H1 (cell line): ENCODE results near the gene AFF2. TPM values are rescaled to one million over a fixed set of nuclear protein-coding genes. Genes with fewer than 3 reads are reported as not detected.
A peak's percentile ranks its signal among the peaks of the same experiment; 100 is the strongest.

Experiments
- CTCF ChIA-PET: fragments of 300-600 bp; sonication (Branson Sonifier 250); formaldehyde crosslinking; loops from one replicate; lab custom pipeline; 2021; ENCODE audit not compliant: partially characterized antibody; lab: Charles Lee
- POLR2A ChIA-PET: fragments of 300-600 bp; sonication (Branson Sonifier 250); formaldehyde crosslinking; loops from one replicate; lab custom pipeline; 2021; ENCODE audit warnings: inconsistent platforms; ENCODE audit not compliant: partially characterized antibody; lab: Charles Lee
- DNase-seq, 2 experiments: peaks; one replicate each; pipeline versions ENCODE4 v3.0.0 to v3.0.0-alpha.2; 2010 to 2022; ENCODE audit warnings: low spot score in 2 of 2, low read depth in 1 of 2, mixed read lengths in 1 of 2
- FAIRE-seq: peaks from 2 replicates; lab custom pipeline; 2011; peaks lifted over from hg19 to GRCh38; lab: Jason Lieb, UNC
- H2AFZ ChIP-seq: 2 replicates; pipeline ENCODE4 v1.8.1; 2012; ENCODE audit warnings: low read length, inconsistent platforms
- H2AK5ac ChIP-seq: 2 replicates; pipeline ENCODE4 v1.6.1; 2013; ENCODE audit warnings: low read depth, low read length
- H2BK120ac ChIP-seq: replicated peaks from 2 replicates; pipeline ENCODE3; 2013; ENCODE audit warnings: low read depth, low read length, inconsistent platforms
- H2BK12ac ChIP-seq: 2 replicates; pipeline ENCODE4 v1.6.1; 2013; ENCODE audit warnings: low read depth, low read length
- H2BK15ac ChIP-seq: 2 replicates; pipeline ENCODE4 v1.6.1; 2013; ENCODE audit warnings: low read length
- H2BK20ac ChIP-seq: 2 replicates; pipeline ENCODE4 v1.6.1; 2013; ENCODE audit warnings: low read length
- H2BK5ac ChIP-seq: 2 replicates; pipeline ENCODE4 v1.6.1; 2013; ENCODE audit warnings: low read depth, low read length
- H3K14ac ChIP-seq: 2 replicates; pipeline ENCODE4 v1.6.1; 2013; ENCODE audit warnings: inconsistent platforms; ENCODE audit not compliant: insufficient read length
- H3K18ac ChIP-seq: 2 replicates; pipeline ENCODE4 v1.6.1; 2013; ENCODE audit warnings: low read length; ENCODE audit errors: extremely low read depth
- H3K23ac ChIP-seq: 2 replicates; pipeline ENCODE4 v1.6.1; 2013; ENCODE audit warnings: inconsistent platforms; ENCODE audit not compliant: insufficient read length
- H3K23me2 ChIP-seq: 2 replicates; pipeline ENCODE4 v1.6.1; 2013; ENCODE audit warnings: low read depth, low read length
- H3K27ac ChIP-seq: 2 replicates; pipeline ENCODE4 v1.6.1; 2011; ENCODE audit warnings: low read depth, low read length, inconsistent platforms
- H3K27me3 ChIP-seq, 4 experiments: replicated peaks in 1 of 4; 1 replicate in 1 of 4; 2 replicates in 3 of 4; pipeline versions ENCODE4 v1.6.1 to v1.8.1; 2011 to 2013; ENCODE audit warnings: low read length in 3 of 4, mild to moderate bottlenecking in 3 of 4, inconsistent platforms in 2 of 4, mixed read lengths in 2 of 4, moderate library complexity in 1 of 4; ENCODE audit not compliant: control insufficient read depth in 3 of 4, insufficient read depth in 3 of 4; ENCODE audit errors: extremely low read depth in 1 of 4
- H3K36me3 ChIP-seq, 4 experiments: 2 replicates each; pipeline versions ENCODE4 v1.6.1 to v1.8.1; 2011 to 2013; ENCODE audit warnings: mild to moderate bottlenecking in 4 of 4, low read length in 3 of 4, moderate library complexity in 2 of 4, control low read depth in 1 of 4, inconsistent platforms in 1 of 4; ENCODE audit not compliant: insufficient read depth in 4 of 4, control insufficient read depth in 2 of 4
- H3K4ac ChIP-seq: replicated peaks from 2 replicates; pipeline ENCODE3; 2013; ENCODE audit warnings: low read length, low read depth, mixed read lengths, inconsistent platforms; ENCODE audit not compliant: insufficient read length
- H3K4me1 ChIP-seq, 4 experiments: replicated peaks in 1 of 4; 1 replicate in 1 of 4; 2 replicates in 3 of 4; pipeline versions ENCODE4 v1.6.1 to v1.8.1; 2011 to 2013; ENCODE audit warnings: low read length in 3 of 4, inconsistent platforms in 2 of 4, mixed read lengths in 1 of 4; ENCODE audit not compliant: insufficient read depth in 4 of 4, control insufficient read depth in 3 of 4
- H3K4me2 ChIP-seq, 2 experiments: 2 replicates each; pipeline versions ENCODE4 v1.6.1 to v1.8.1; 2011 to 2013; ENCODE audit warnings: low read depth in 2 of 2, low read length in 2 of 2, control low read depth in 1 of 2, inconsistent platforms in 1 of 2, mild to moderate bottlenecking in 1 of 2; ENCODE audit not compliant: insufficient read depth in 1 of 2
- H3K4me3 ChIP-seq, 4 experiments: fragments of 200-600, 300-600 bp in 1 of 4; sonication (generic), shearing (Covaris generic), sonication (Bioruptor Twin) in 1 of 4; 2 replicates each; pipeline versions ENCODE4 v1.5.1 to v1.8.1; 2011 to 2016; ENCODE audit warnings: low read length in 4 of 4, low read depth in 3 of 4, control low read depth in 2 of 4, inconsistent platforms in 2 of 4, mild to moderate bottlenecking in 2 of 4, mixed read lengths in 1 of 4, moderate library complexity in 1 of 4; ENCODE audit not compliant: insufficient read depth in 2 of 4; ENCODE audit errors: extremely low read depth in 1 of 4
- H3K56ac ChIP-seq: replicated peaks from 2 replicates; pipeline ENCODE3; 2013; ENCODE audit warnings: low read depth, mild to moderate bottlenecking, mixed read lengths, low read length, inconsistent platforms; ENCODE audit not compliant: insufficient read length
- H3K79me1 ChIP-seq: 2 replicates; pipeline ENCODE4 v1.6.1; 2013; ENCODE audit warnings: low read depth, low read length, control low read depth
- H3K79me2 ChIP-seq, 2 experiments: 2 replicates each; pipeline versions ENCODE4 v1.6.1 to v1.8.1; 2012 to 2013; ENCODE audit warnings: low read length in 2 of 2, mild to moderate bottlenecking in 2 of 2, inconsistent platforms in 1 of 2; ENCODE audit not compliant: insufficient read depth in 2 of 2, control insufficient read depth in 1 of 2
- H3K9ac ChIP-seq, 4 experiments: replicated peaks in 1 of 4; 1 replicate in 1 of 4; 2 replicates in 3 of 4; pipeline versions ENCODE4 v1.6.1 to v1.8.1; 2011 to 2013; ENCODE audit warnings: low read depth in 3 of 4, low read length in 3 of 4, control low read depth in 2 of 4, mild to moderate bottlenecking in 2 of 4, moderate library complexity in 2 of 4, inconsistent platforms in 1 of 4; ENCODE audit errors: extremely low read depth in 1 of 4
- H3K9me3 ChIP-seq, 2 experiments: 2 replicates each; pipeline versions ENCODE4 v1.6.1 to v1.8.1; 2012 to 2013; ENCODE audit warnings: mild to moderate bottlenecking in 2 of 2, moderate library complexity in 2 of 2, control low read depth in 1 of 2, inconsistent platforms in 1 of 2, low read depth in 1 of 2, low read length in 1 of 2, mixed read lengths in 1 of 2; ENCODE audit not compliant: insufficient read depth in 2 of 2
- H4K20me1 ChIP-seq, 2 experiments: replicated peaks in 1 of 2; 2 replicates each; pipeline versions ENCODE3 to v1.8.1; 2011 to 2013; ENCODE audit warnings: inconsistent platforms in 2 of 2, low read length in 2 of 2, mild to moderate bottlenecking in 1 of 2; ENCODE audit not compliant: insufficient read depth in 2 of 2, control insufficient read depth in 1 of 2
- H4K5ac ChIP-seq: 2 replicates; pipeline ENCODE4 v1.6.1; 2013; ENCODE audit warnings: low read length, low read depth, mixed read lengths, inconsistent platforms; ENCODE audit not compliant: insufficient read length
- H4K8ac ChIP-seq: 2 replicates; pipeline ENCODE4 v1.8.0; 2013; ENCODE audit warnings: mild to moderate bottlenecking, moderate library complexity, low read length, inconsistent platforms; ENCODE audit not compliant: insufficient read depth; ENCODE audit errors: extremely low read depth
- H4K91ac ChIP-seq: replicated peaks from 2 replicates; pipeline ENCODE3; 2013; ENCODE audit warnings: low read length, mixed read lengths, inconsistent platforms; ENCODE audit not compliant: insufficient read length
- RAD21 ChIP-seq, 2 experiments: IDR thresholded peaks in 1 of 2; conservative IDR thresholded peaks in 1 of 2; 2 replicates each; pipeline ENCODE4 v1.6.1; 2011; ENCODE audit warnings: low read depth in 2 of 2, low read length in 2 of 2, improper control_type of control experiment in 1 of 2, inconsistent platforms in 1 of 2, mild to moderate bottlenecking in 1 of 2, moderate library complexity in 1 of 2
- SIX5 ChIP-seq: IDR thresholded peaks from 2 replicates; pipeline ENCODE4 v1.6.1; 2011; ENCODE audit warnings: mild to moderate bottlenecking, low read depth, low read length
- WGBS, 2 experiments: shearing (Covaris generic) in 1 of 2; methylation state at CpG; one replicate each; pipeline versions ENCODE4 v1.1.6 to v1.1.7; 2013 to 2015; ENCODE audit warnings: low lambda C conversion rate in 2 of 2, mixed read lengths in 2 of 2, inconsistent platforms in 1 of 2, low coverage in 1 of 2, missing lambda C conversion rate in 1 of 2; ENCODE audit not compliant: insufficient replicate concordance in 2 of 2, insufficient coverage in 1 of 2, insufficient read length in 1 of 2; ENCODE audit errors: extremely low coverage in 1 of 2, missing lambda C conversion rate in 1 of 2; 5-methylcytosine and 5-hydroxymethylcytosine counted together
- polyA plus RNA-seq, 7 experiments: library from polyadenylated mRNA; depleted of rRNA in 3 of 7; stranded (reverse) in 5 of 7; unstranded in 2 of 7; fragments of >200 nt in 5 of 7; fragments of 200-250 nt in 2 of 7; gene quantifications; 1 replicate in 5 of 7; 2 replicates in 1 of 7; 4 replicates in 1 of 7; pipeline versions ENCODE4 v1.2.1 to v1.2.3, GENCODE V29; 2011 to 2013; ENCODE audit warnings: missing spikeins in 2 of 7, mixed read lengths in 2 of 7
- total RNA-seq: library from RNA; stranded (reverse); fragmentation: NEBNext Ultra II Directional; extraction: Animal tissue kit (Norgen Biotek cat#: 25700); gene quantifications from 2 replicates; pipeline ENCODE4 v1.2.1, GENCODE V29; 2021
- TF ChIP-seq, protein P1 (sequence below), 3 experiments: IDR thresholded peaks; 1 replicate in 2 of 3; 2 replicates in 1 of 3; pipeline versions ENCODE4 v1.5.1 to v1.6.1; 2011; ENCODE audit warnings: low read length in 3 of 3, mild to moderate bottlenecking in 3 of 3, inconsistent platforms in 2 of 3, low read depth in 1 of 3, moderate library complexity in 1 of 3; ENCODE audit not compliant: insufficient read depth in 1 of 3; ENCODE audit errors: control extremely low read depth in 1 of 3

AFF2 gene
- total and polyA plus RNA-seq, 2 of the 8 experiments (the other 6 are each of a cell fraction or from before 2014, with no cell fraction given), result 2.0 to 7.3 TPM

DNA sequence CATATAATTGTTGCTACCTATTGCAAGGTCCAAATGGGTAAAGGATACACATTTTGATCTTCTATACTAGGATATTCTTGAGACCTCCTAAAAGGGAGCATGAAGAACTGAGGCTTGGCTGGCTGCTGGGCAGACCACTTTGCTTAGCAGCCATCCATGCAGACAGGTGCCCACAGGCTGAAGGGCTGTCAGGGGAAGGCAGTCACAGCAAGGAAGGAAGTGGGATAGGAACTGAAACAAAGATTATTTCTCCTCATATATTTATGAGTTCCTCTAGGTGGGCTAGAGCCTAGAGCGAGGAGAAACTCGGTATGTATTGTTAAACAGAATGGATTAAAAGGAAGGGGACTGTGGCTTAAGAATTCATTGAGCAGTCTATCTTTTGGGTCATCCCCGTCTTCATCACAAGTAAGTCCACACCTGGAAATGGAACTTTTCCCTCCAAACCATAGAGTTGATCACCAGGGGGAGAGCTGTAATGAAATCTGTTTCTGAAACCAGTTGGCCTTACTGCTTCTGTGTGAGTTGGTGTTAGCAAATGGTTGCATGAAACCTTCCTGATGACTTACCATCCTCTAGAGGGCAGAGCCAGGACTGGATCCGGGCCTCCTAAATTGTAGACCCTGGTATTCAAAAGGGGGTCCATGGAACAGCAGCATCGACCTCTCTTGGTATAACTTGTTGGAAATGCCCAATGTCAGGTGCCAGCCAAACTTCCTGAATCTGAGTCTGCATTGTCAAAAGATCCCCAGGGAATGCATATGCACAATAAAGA is 42.3 kb downstream of the AFF2 start:
- Histone ChIP-seq H3K4ac (no peak overlapping the region), H3K18ac (no peak overlapping the region), H2BK15ac (no peak overlapping the region), H3K4me3 (no peak overlapping the region), H3K4me1 (peaks cover 0 to 7% (median 2%) of the 10 kb centered on the region in 4 experiments; a peak in 3 of 7 replicates), H3K23me2 (no peaks in the 10 kb centered on the region), H3K23ac (no peak overlapping the region), H4K8ac (no peak overlapping the region), H4K20me1 (no peaks in the 10 kb centered on the region), H3K27ac (no peak overlapping the region), H2BK5ac (no peak overlapping the region), H4K91ac (no peak overlapping the region), H3K79me1 (no peaks in the 10 kb centered on the region), H4K5ac (no peak overlapping the region), H3K56ac (no peak overlapping the region), H3K36me3 (no peaks in the 10 kb centered on the region), H3K9ac (no peak overlapping the region), H2BK20ac (no peak overlapping the region), H3K79me2 (no peaks in the 10 kb centered on the region), H2BK12ac (no peak overlapping the region), H3K4me2 (peak overlapping the region in 1 of 2 experiments; percentile 28; a peak in 3 of 4 replicates), H2AFZ (no peak overlapping the region), H2BK120ac (no peak overlapping the region), H3K9me3 (no peaks in the 10 kb centered on the region), H3K14ac (no peak overlapping the region), H3K27me3 (no peaks in the 10 kb centered on the region; a peak in 1 of 7 replicates), H2AK5ac (no peak overlapping the region)
- TF ChIP-seq SIX5, result no peak
- peak in 1 of 2 experiments; percentile 30; a peak in 1 of 4 replicates for TF ChIP-seq RAD21 (IDR thresholded peaks at IDR 0.05 in 1 of 2, conservative IDR thresholded peaks at IDR 0.05 in 1 of 2; ENCODE audit: low read depth in 2 of 2, low read length in 2 of 2)
- TF ChIP-seq, protein P1, sequence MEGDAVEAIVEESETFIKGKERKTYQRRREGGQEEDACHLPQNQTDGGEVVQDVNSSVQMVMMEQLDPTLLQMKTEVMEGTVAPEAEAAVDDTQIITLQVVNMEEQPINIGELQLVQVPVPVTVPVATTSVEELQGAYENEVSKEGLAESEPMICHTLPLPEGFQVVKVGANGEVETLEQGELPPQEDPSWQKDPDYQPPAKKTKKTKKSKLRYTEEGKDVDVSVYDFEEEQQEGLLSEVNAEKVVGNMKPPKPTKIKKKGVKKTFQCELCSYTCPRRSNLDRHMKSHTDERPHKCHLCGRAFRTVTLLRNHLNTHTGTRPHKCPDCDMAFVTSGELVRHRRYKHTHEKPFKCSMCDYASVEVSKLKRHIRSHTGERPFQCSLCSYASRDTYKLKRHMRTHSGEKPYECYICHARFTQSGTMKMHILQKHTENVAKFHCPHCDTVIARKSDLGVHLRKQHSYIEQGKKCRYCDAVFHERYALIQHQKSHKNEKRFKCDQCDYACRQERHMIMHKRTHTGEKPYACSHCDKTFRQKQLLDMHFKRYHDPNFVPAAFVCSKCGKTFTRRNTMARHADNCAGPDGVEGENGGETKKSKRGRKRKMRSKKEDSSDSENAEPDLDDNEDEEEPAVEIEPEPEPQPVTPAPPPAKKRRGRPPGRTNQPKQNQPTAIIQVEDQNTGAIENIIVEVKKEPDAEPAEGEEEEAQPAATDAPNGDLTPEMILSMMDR (IDR thresholded peaks at IDR 0.05; ENCODE audit: control extremely low read depth in 1 of 3, insufficient read depth in 1 of 3, low read depth in 1 of 3, low read length in 3 of 3), result peak in 2 of 3 experiments; percentile 7 to 11; a peak in 1 of 4 replicates
- DNase-seq, result no peak
- ChIA-PET POLR2A (no interaction called here), CTCF (interaction anchor here (1.4 to 3.3 kb wide), 3 partner anchors 10 to 945 kb away, joined by 3 to 15 read pairs (median 9); no protein-coding TSS in a partner anchor)
- no peak for FAIRE-seq
- 71% methylated on average over 5 of the region's 5 CpGs; no CpG with 5 or more reads in 1 of the 2 experiments for WGBS, 2 experiments
